Progenitor cell of endocrine pancreas (in vitro differentiated cells): ENCODE data around the gene CEP41. TPM values are rescaled to one million over a fixed set of nuclear protein-coding genes. Genes with fewer than 3 reads are reported as not detected.
"Not testable (repeated sequence)": the region's sequence is repeated elsewhere in the genome, so short reads cannot be mapped to it uniquely, and the experiment has no call there.

Source experiments
- DNase-seq: peaks from one replicate; pipeline ENCODE4 v3.0.0; 2021; ENCODE audit warnings: low spot score; ENCODE audit not compliant: unreplicated experiment
- H3K27ac Mint-ChIP-seq: 2 replicates; pipeline ENCODE4 v1.8.0; 2021; ENCODE audit warnings: mild to moderate bottlenecking, moderate library complexity, mixed read lengths
- H3K27me3 Mint-ChIP-seq: 2 replicates; pipeline ENCODE4 v1.8.0; 2021; ENCODE audit warnings: mixed read lengths
- H3K36me3 Mint-ChIP-seq: 2 replicates; pipeline ENCODE4 v1.8.0; 2022; ENCODE audit warnings: mixed read lengths; ENCODE audit not compliant: insufficient read depth
- H3K4me1 Mint-ChIP-seq: 2 replicates; pipeline ENCODE4 v1.8.0; 2021; ENCODE audit warnings: low read depth, mixed read lengths
- H3K4me3 Mint-ChIP-seq: 2 replicates; pipeline ENCODE4 v1.8.0; 2021; ENCODE audit warnings: low read depth, mild to moderate bottlenecking, moderate library complexity, mixed read lengths
- H3K9me3 Mint-ChIP-seq: 2 replicates; pipeline ENCODE4 v1.8.0; 2021; ENCODE audit warnings: low read depth, mixed read lengths
- CTCF ChIP-seq: fragments of 200-600 bp; sonication (generic); IDR thresholded peaks from one replicate; pipeline ENCODE4 v1.5.0; 2021; ENCODE audit warnings: antibody characterized with exemption, mild to moderate bottlenecking; ENCODE audit not compliant: unreplicated experiment
- total RNA-seq: library from RNA; stranded (reverse); gene quantifications from 2 replicates; pipeline ENCODE4 v1.2.1, GENCODE V29; 2021

Gene CEP41
- total RNA-seq, 1 donor from 2014 or later = 31.8 TPM

- no peak for DNase-seq
- H3K4me1 Mint-ChIP-seq = no peaks in the 10 kb centered on the region
- no peak overlapping the region for H3K27ac Mint-ChIP-seq
- H3K9me3 Mint-ChIP-seq = peaks cover 13% of the 10 kb centered on the region
- no peaks in the 10 kb centered on the region for H3K27me3 Mint-ChIP-seq
- H3K36me3 Mint-ChIP-seq = peaks cover 1% of the 10 kb centered on the region
- TF ChIP-seq CTCF = no peak
- no peak overlapping the region for H3K4me3 Mint-ChIP-seq
Measured at GRCh38 chr7:130458257-130458656, 17.4 kb upstream of the CEP41 start.

GRCh38 chr7:130454959-130455358, 14.1 kb upstream of the CEP41 start:
- no peak for TF ChIP-seq CTCF
- DNase-seq = no peak
- no peak overlapping the region for H3K27ac Mint-ChIP-seq
- H3K36me3 Mint-ChIP-seq = peaks cover 1% of the 10 kb centered on the region
- H3K4me3 Mint-ChIP-seq = no peak overlapping the region
- peaks cover 12% of the 10 kb centered on the region for H3K9me3 Mint-ChIP-seq
- H3K27me3 Mint-ChIP-seq = no peaks in the 10 kb centered on the region
- no peaks in the 10 kb centered on the region for H3K4me1 Mint-ChIP-seq

- Mint-ChIP-seq H3K36me3 (no peaks in the 10 kb centered on the region), H3K4me3 (no peak overlapping the region), H3K9me3 (peaks cover 7% of the 10 kb centered on the region), H3K27me3 (no peaks in the 10 kb centered on the region), H3K4me1 (no peaks in the 10 kb centered on the region), H3K27ac (no peak overlapping the region)
- no peak for TF ChIP-seq CTCF
- no peak for DNase-seq
Measured at GRCh38 chr7:130452951-130453350, 12.1 kb upstream of the CEP41 start.

GRCh38 chr7:130451344-130451743, 10.5 kb upstream of the CEP41 start:
- H3K4me1 Mint-ChIP-seq, H3K27me3 Mint-ChIP-seq, H3K9me3 Mint-ChIP-seq, DNase-seq, H3K4me3 Mint-ChIP-seq, H3K27ac Mint-ChIP-seq, H3K36me3 Mint-ChIP-seq: not testable (repeated sequence)

- peaks cover 11% of the 10 kb centered on the region for H3K4me1 Mint-ChIP-seq
- TF ChIP-seq CTCF = no peak
- peaks cover 7% of the 10 kb centered on the region for H3K9me3 Mint-ChIP-seq
- H3K36me3 Mint-ChIP-seq = peaks cover 2% of the 10 kb centered on the region
- no peak for DNase-seq
- H3K27me3 Mint-ChIP-seq = no peaks in the 10 kb centered on the region
- no peak overlapping the region for H3K4me3 Mint-ChIP-seq
- H3K27ac Mint-ChIP-seq = no peak overlapping the region
Measured at GRCh38 chr7:130446259-130446658, 5.4 kb upstream of the CEP41 start.

- H3K4me1 Mint-ChIP-seq = peaks cover 17% of the 10 kb centered on the region
- H3K9me3 Mint-ChIP-seq = peaks cover 10% of the 10 kb centered on the region
- no peak overlapping the region for H3K4me3 Mint-ChIP-seq
- no peak overlapping the region for H3K27ac Mint-ChIP-seq
- no peak for DNase-seq
- H3K36me3 Mint-ChIP-seq = peaks cover 4% of the 10 kb centered on the region
- H3K27me3 Mint-ChIP-seq = no peaks in the 10 kb centered on the region
- no peak for TF ChIP-seq CTCF
Measured at GRCh38 chr7:130444751-130445407, 4.1 kb upstream of the CEP41 start.
